ENCODE data around the gene ITGA11.

ITGA11 gene

GRCh38 chr15:68277131-68277602 is 154.8 kb downstream of the ITGA11 start:
- TF ChIP-seq POLR2AphosphoS5 (IDR thresholded peaks at IDR 0.05; ENCODE audit: low read depth, low read length), result no peak
- no peak for TF ChIP-seq POLR2A (IDR thresholded peaks at IDR 0.05; ENCODE audit: low read depth, low read length)
- no peak for TF ChIP-seq POU2F2 (IDR thresholded peaks at IDR 0.05; ENCODE audit: low read depth, low read length)
- TF ChIP-seq SPI1 (IDR thresholded peaks at IDR 0.05; ENCODE audit: low read depth, low read length), result no peak
- TF ChIP-seq TAF1 (IDR thresholded peaks at IDR 0.05; ENCODE audit: low read depth, low read length), result no peak
- TF ChIP-seq PAX5 (IDR thresholded peaks at IDR 0.05; ENCODE audit: insufficient read depth, low read length, severe bottlenecking), result no peak
- DNase-seq (ENCODE audit: insufficient read length, low spot score) (no peak), FAIRE-seq (no peak)

- no peak for DNase-seq (ENCODE audit: insufficient read length, low spot score)
- no peak for FAIRE-seq
- TF ChIP-seq SPI1 (IDR thresholded peaks at IDR 0.05; ENCODE audit: low read depth, low read length) (no peak), PAX5 (IDR thresholded peaks at IDR 0.05; ENCODE audit: insufficient read depth, low read length, severe bottlenecking) (no peak), POLR2A (IDR thresholded peaks at IDR 0.05; ENCODE audit: low read depth, low read length) (no peak), TAF1 (IDR thresholded peaks at IDR 0.05; ENCODE audit: low read depth, low read length) (no peak), POLR2AphosphoS5 (IDR thresholded peaks at IDR 0.05; ENCODE audit: low read depth, low read length) (no peak), POU2F2 (IDR thresholded peaks at IDR 0.05; ENCODE audit: low read depth, low read length) (no peak)
Measured at GRCh38 chr15:68276668-68277067, 155.3 kb downstream of the ITGA11 start.

- FAIRE-seq (no peak), DNase-seq (ENCODE audit: insufficient read length, low spot score) (no peak)
- TF ChIP-seq TAF1 (IDR thresholded peaks at IDR 0.05; ENCODE audit: low read depth, low read length), result no peak
- no peak for TF ChIP-seq POLR2AphosphoS5 (IDR thresholded peaks at IDR 0.05; ENCODE audit: low read depth, low read length)
- no peak for TF ChIP-seq POLR2A (IDR thresholded peaks at IDR 0.05; ENCODE audit: low read depth, low read length)
- no peak for TF ChIP-seq POU2F2 (IDR thresholded peaks at IDR 0.05; ENCODE audit: low read depth, low read length)
- no peak for TF ChIP-seq SPI1 (IDR thresholded peaks at IDR 0.05; ENCODE audit: low read depth, low read length)
- TF ChIP-seq PAX5 (IDR thresholded peaks at IDR 0.05; ENCODE audit: insufficient read depth, low read length, severe bottlenecking), result no peak
Measured at GRCh38 chr15:68275165-68275746, 156.7 kb downstream of the ITGA11 start.

GRCh38 chr15:68274201-68274848 is 157.6 kb downstream of the ITGA11 start:
- TF ChIP-seq TAF1 (IDR thresholded peaks at IDR 0.05; ENCODE audit: low read depth, low read length) (no peak), PAX5 (IDR thresholded peaks at IDR 0.05; ENCODE audit: insufficient read depth, low read length, severe bottlenecking) (no peak), POU2F2 (IDR thresholded peaks at IDR 0.05; ENCODE audit: low read depth, low read length) (no peak), SPI1 (IDR thresholded peaks at IDR 0.05; ENCODE audit: low read depth, low read length) (no peak), POLR2A (IDR thresholded peaks at IDR 0.05; ENCODE audit: low read depth, low read length) (no peak), POLR2AphosphoS5 (IDR thresholded peaks at IDR 0.05; ENCODE audit: low read depth, low read length) (no peak)
- DNase-seq (ENCODE audit: insufficient read length, low spot score) (no peak), FAIRE-seq (no peak)

- TF ChIP-seq PAX5 (IDR thresholded peaks at IDR 0.05; ENCODE audit: insufficient read depth, low read length, severe bottlenecking) (no peak), POU2F2 (IDR thresholded peaks at IDR 0.05; ENCODE audit: low read depth, low read length) (no peak), SPI1 (IDR thresholded peaks at IDR 0.05; ENCODE audit: low read depth, low read length) (no peak), POLR2AphosphoS5 (IDR thresholded peaks at IDR 0.05; ENCODE audit: low read depth, low read length) (no peak), TAF1 (IDR thresholded peaks at IDR 0.05; ENCODE audit: low read depth, low read length) (no peak)
- no peak for FAIRE-seq
- no peak for DNase-seq (ENCODE audit: insufficient read length, low spot score)
Measured at GRCh38 chr15:68272721-68273271, 159.2 kb downstream of the ITGA11 start.

GRCh38 chr15:68271854-68272471 is 160.0 kb downstream of the ITGA11 start:
- DNase-seq (ENCODE audit: insufficient read length, low spot score) (no peak), FAIRE-seq (no peak)
- no peak for TF ChIP-seq TAF1 (IDR thresholded peaks at IDR 0.05; ENCODE audit: low read depth, low read length)
- TF ChIP-seq POLR2A (IDR thresholded peaks at IDR 0.05; ENCODE audit: low read depth, low read length), result no peak
- TF ChIP-seq POLR2AphosphoS5 (IDR thresholded peaks at IDR 0.05; ENCODE audit: low read depth, low read length), result no peak
- no peak for TF ChIP-seq POU2F2 (IDR thresholded peaks at IDR 0.05; ENCODE audit: low read depth, low read length)
- no peak for TF ChIP-seq SPI1 (IDR thresholded peaks at IDR 0.05; ENCODE audit: low read depth, low read length)
- TF ChIP-seq PAX5 (IDR thresholded peaks at IDR 0.05; ENCODE audit: insufficient read depth, low read length, severe bottlenecking), result no peak

GRCh38 chr15:68268405-68268804 is 163.6 kb downstream of the ITGA11 start:
- no peak for FAIRE-seq
- TF ChIP-seq SPI1 (IDR thresholded peaks at IDR 0.05; ENCODE audit: low read depth, low read length) (no peak), POLR2AphosphoS5 (IDR thresholded peaks at IDR 0.05; ENCODE audit: low read depth, low read length) (no peak), POU2F2 (IDR thresholded peaks at IDR 0.05; ENCODE audit: low read depth, low read length) (no peak), PAX5 (IDR thresholded peaks at IDR 0.05; ENCODE audit: insufficient read depth, low read length, severe bottlenecking) (no peak), TAF1 (IDR thresholded peaks at IDR 0.05; ENCODE audit: low read depth, low read length) (no peak)
- DNase-seq (ENCODE audit: insufficient read length, low spot score), result no peak

- TF ChIP-seq POLR2A (IDR thresholded peaks at IDR 0.05; ENCODE audit: low read depth, low read length) (no peak), TAF1 (IDR thresholded peaks at IDR 0.05; ENCODE audit: low read depth, low read length) (no peak), SPI1 (IDR thresholded peaks at IDR 0.05; ENCODE audit: low read depth, low read length) (no peak), POLR2AphosphoS5 (IDR thresholded peaks at IDR 0.05; ENCODE audit: low read depth, low read length) (no peak), PAX5 (IDR thresholded peaks at IDR 0.05; ENCODE audit: insufficient read depth, low read length, severe bottlenecking) (no peak), POU2F2 (IDR thresholded peaks at IDR 0.05; ENCODE audit: low read depth, low read length) (no peak)
- FAIRE-seq, result no peak
- no peak for DNase-seq (ENCODE audit: insufficient read length, low spot score)
Measured at GRCh38 chr15:68265674-68266073, 166.3 kb downstream of the ITGA11 start.

- DNase-seq (ENCODE audit: insufficient read length, low spot score) (no peak), FAIRE-seq (no peak)
- TF ChIP-seq SPI1 (IDR thresholded peaks at IDR 0.05; ENCODE audit: low read depth, low read length), result no peak
- no peak for TF ChIP-seq TAF1 (IDR thresholded peaks at IDR 0.05; ENCODE audit: low read depth, low read length)
- no peak for TF ChIP-seq POLR2AphosphoS5 (IDR thresholded peaks at IDR 0.05; ENCODE audit: low read depth, low read length)
- TF ChIP-seq POU2F2 (IDR thresholded peaks at IDR 0.05; ENCODE audit: low read depth, low read length), result no peak
- TF ChIP-seq PAX5 (IDR thresholded peaks at IDR 0.05; ENCODE audit: insufficient read depth, low read length, severe bottlenecking), result no peak
- TF ChIP-seq POLR2A (IDR thresholded peaks at IDR 0.05; ENCODE audit: low read depth, low read length), result no peak
Measured at GRCh38 chr15:68265081-68265480, 166.9 kb downstream of the ITGA11 start.

Measured in GM12891 (cell line).